H1 (cell line): ENCODE measurements around the gene NIPAL3. TPM values are rescaled to one million over a fixed set of nuclear protein-coding genes. Genes with fewer than 3 reads are reported as not detected.

ENCODE experiments used
- CTCF ChIA-PET: fragments of 300-600 bp; sonication (Branson Sonifier 250); formaldehyde crosslinking; loops from one replicate; lab custom pipeline; 2021; ENCODE audit not compliant: partially characterized antibody; lab: Charles Lee
- POLR2A ChIA-PET: fragments of 300-600 bp; sonication (Branson Sonifier 250); formaldehyde crosslinking; loops from one replicate; lab custom pipeline; 2021; ENCODE audit warnings: inconsistent platforms; ENCODE audit not compliant: partially characterized antibody; lab: Charles Lee
- DNase-seq, 2 experiments: peaks; one replicate each; pipeline versions ENCODE4 v3.0.0 to v3.0.0-alpha.2; 2010 to 2022; ENCODE audit warnings: low spot score in 2 of 2, low read depth in 1 of 2, mixed read lengths in 1 of 2
- FAIRE-seq: peaks from 2 replicates; lab custom pipeline; 2011; peaks lifted over from hg19 to GRCh38; lab: Jason Lieb, UNC
- H2AFZ ChIP-seq: 2 replicates; pipeline ENCODE4 v1.8.1; 2012; ENCODE audit warnings: low read length, inconsistent platforms
- H2AK5ac ChIP-seq: 2 replicates; pipeline ENCODE4 v1.6.1; 2013; ENCODE audit warnings: low read depth, low read length
- H2BK120ac ChIP-seq: replicated peaks from 2 replicates; pipeline ENCODE3; 2013; ENCODE audit warnings: low read depth, low read length, inconsistent platforms
- H2BK12ac ChIP-seq: 2 replicates; pipeline ENCODE4 v1.6.1; 2013; ENCODE audit warnings: low read depth, low read length
- H2BK15ac ChIP-seq: 2 replicates; pipeline ENCODE4 v1.6.1; 2013; ENCODE audit warnings: low read length
- H2BK20ac ChIP-seq: 2 replicates; pipeline ENCODE4 v1.6.1; 2013; ENCODE audit warnings: low read length
- H2BK5ac ChIP-seq: 2 replicates; pipeline ENCODE4 v1.6.1; 2013; ENCODE audit warnings: low read depth, low read length
- H3K14ac ChIP-seq: 2 replicates; pipeline ENCODE4 v1.6.1; 2013; ENCODE audit warnings: inconsistent platforms; ENCODE audit not compliant: insufficient read length
- H3K18ac ChIP-seq: 2 replicates; pipeline ENCODE4 v1.6.1; 2013; ENCODE audit warnings: low read length; ENCODE audit errors: extremely low read depth
- H3K23ac ChIP-seq: 2 replicates; pipeline ENCODE4 v1.6.1; 2013; ENCODE audit warnings: inconsistent platforms; ENCODE audit not compliant: insufficient read length
- H3K23me2 ChIP-seq: 2 replicates; pipeline ENCODE4 v1.6.1; 2013; ENCODE audit warnings: low read depth, low read length
- H3K27ac ChIP-seq: 2 replicates; pipeline ENCODE4 v1.6.1; 2011; ENCODE audit warnings: low read depth, low read length, inconsistent platforms
- H3K27me3 ChIP-seq, 4 experiments: replicated peaks in 1 of 4; 1 replicate in 1 of 4; 2 replicates in 3 of 4; pipeline versions ENCODE4 v1.6.1 to v1.8.1; 2011 to 2013; ENCODE audit warnings: low read length in 3 of 4, mild to moderate bottlenecking in 3 of 4, inconsistent platforms in 2 of 4, mixed read lengths in 2 of 4, moderate library complexity in 1 of 4; ENCODE audit not compliant: control insufficient read depth in 3 of 4, insufficient read depth in 3 of 4; ENCODE audit errors: extremely low read depth in 1 of 4
- H3K36me3 ChIP-seq, 4 experiments: 2 replicates each; pipeline versions ENCODE4 v1.6.1 to v1.8.1; 2011 to 2013; ENCODE audit warnings: mild to moderate bottlenecking in 4 of 4, low read length in 3 of 4, moderate library complexity in 2 of 4, control low read depth in 1 of 4, inconsistent platforms in 1 of 4; ENCODE audit not compliant: insufficient read depth in 4 of 4, control insufficient read depth in 2 of 4
- H3K4ac ChIP-seq: replicated peaks from 2 replicates; pipeline ENCODE3; 2013; ENCODE audit warnings: low read length, low read depth, mixed read lengths, inconsistent platforms; ENCODE audit not compliant: insufficient read length
- H3K4me1 ChIP-seq, 4 experiments: replicated peaks in 1 of 4; 1 replicate in 1 of 4; 2 replicates in 3 of 4; pipeline versions ENCODE4 v1.6.1 to v1.8.1; 2011 to 2013; ENCODE audit warnings: low read length in 3 of 4, inconsistent platforms in 2 of 4, mixed read lengths in 1 of 4; ENCODE audit not compliant: insufficient read depth in 4 of 4, control insufficient read depth in 3 of 4
- H3K4me2 ChIP-seq, 2 experiments: 2 replicates each; pipeline versions ENCODE4 v1.6.1 to v1.8.1; 2011 to 2013; ENCODE audit warnings: low read depth in 2 of 2, low read length in 2 of 2, control low read depth in 1 of 2, inconsistent platforms in 1 of 2, mild to moderate bottlenecking in 1 of 2; ENCODE audit not compliant: insufficient read depth in 1 of 2
- H3K4me3 ChIP-seq, 4 experiments: fragments of 200-600, 300-600 bp in 1 of 4; sonication (generic), shearing (Covaris generic), sonication (Bioruptor Twin) in 1 of 4; 2 replicates each; pipeline versions ENCODE4 v1.5.1 to v1.8.1; 2011 to 2016; ENCODE audit warnings: low read length in 4 of 4, low read depth in 3 of 4, control low read depth in 2 of 4, inconsistent platforms in 2 of 4, mild to moderate bottlenecking in 2 of 4, mixed read lengths in 1 of 4, moderate library complexity in 1 of 4; ENCODE audit not compliant: insufficient read depth in 2 of 4; ENCODE audit errors: extremely low read depth in 1 of 4
- H3K56ac ChIP-seq: replicated peaks from 2 replicates; pipeline ENCODE3; 2013; ENCODE audit warnings: low read depth, mild to moderate bottlenecking, mixed read lengths, low read length, inconsistent platforms; ENCODE audit not compliant: insufficient read length
- H3K79me1 ChIP-seq: 2 replicates; pipeline ENCODE4 v1.6.1; 2013; ENCODE audit warnings: low read depth, low read length, control low read depth
- H3K79me2 ChIP-seq, 2 experiments: 2 replicates each; pipeline versions ENCODE4 v1.6.1 to v1.8.1; 2012 to 2013; ENCODE audit warnings: low read length in 2 of 2, mild to moderate bottlenecking in 2 of 2, inconsistent platforms in 1 of 2; ENCODE audit not compliant: insufficient read depth in 2 of 2, control insufficient read depth in 1 of 2
- H3K9ac ChIP-seq, 4 experiments: replicated peaks in 1 of 4; 1 replicate in 1 of 4; 2 replicates in 3 of 4; pipeline versions ENCODE4 v1.6.1 to v1.8.1; 2011 to 2013; ENCODE audit warnings: low read depth in 3 of 4, low read length in 3 of 4, control low read depth in 2 of 4, mild to moderate bottlenecking in 2 of 4, moderate library complexity in 2 of 4, inconsistent platforms in 1 of 4; ENCODE audit errors: extremely low read depth in 1 of 4
- H3K9me3 ChIP-seq, 2 experiments: 2 replicates each; pipeline versions ENCODE4 v1.6.1 to v1.8.1; 2012 to 2013; ENCODE audit warnings: mild to moderate bottlenecking in 2 of 2, moderate library complexity in 2 of 2, control low read depth in 1 of 2, inconsistent platforms in 1 of 2, low read depth in 1 of 2, low read length in 1 of 2, mixed read lengths in 1 of 2; ENCODE audit not compliant: insufficient read depth in 2 of 2
- H4K20me1 ChIP-seq, 2 experiments: replicated peaks in 1 of 2; 2 replicates each; pipeline versions ENCODE3 to v1.8.1; 2011 to 2013; ENCODE audit warnings: inconsistent platforms in 2 of 2, low read length in 2 of 2, mild to moderate bottlenecking in 1 of 2; ENCODE audit not compliant: insufficient read depth in 2 of 2, control insufficient read depth in 1 of 2
- H4K5ac ChIP-seq: 2 replicates; pipeline ENCODE4 v1.6.1; 2013; ENCODE audit warnings: low read length, low read depth, mixed read lengths, inconsistent platforms; ENCODE audit not compliant: insufficient read length
- H4K8ac ChIP-seq: 2 replicates; pipeline ENCODE4 v1.8.0; 2013; ENCODE audit warnings: mild to moderate bottlenecking, moderate library complexity, low read length, inconsistent platforms; ENCODE audit not compliant: insufficient read depth; ENCODE audit errors: extremely low read depth
- H4K91ac ChIP-seq: replicated peaks from 2 replicates; pipeline ENCODE3; 2013; ENCODE audit warnings: low read length, mixed read lengths, inconsistent platforms; ENCODE audit not compliant: insufficient read length
- BACH1 ChIP-seq: IDR thresholded peaks from 2 replicates; pipeline ENCODE4 v1.6.1; 2012; ENCODE audit warnings: low read length, improper control_type of control experiment
- BRCA1 ChIP-seq: IDR thresholded peaks from 2 replicates; pipeline ENCODE4 v1.6.1; 2012; ENCODE audit warnings: low read depth, low read length, improper control_type of control experiment
- HDAC2 ChIP-seq, 2 experiments: fragments of 300-600 bp in 1 of 2; sonication (generic) in 1 of 2; IDR thresholded peaks; 2 replicates each; pipeline ENCODE4 v1.6.1; 2011 to 2012; ENCODE audit warnings: low read depth in 2 of 2, low read length in 2 of 2, mild to moderate bottlenecking in 2 of 2, moderate library complexity in 2 of 2, borderline replicate concordance in 1 of 2, inconsistent platforms in 1 of 2
- POLR2A ChIP-seq, 2 experiments: IDR thresholded peaks; 1 replicate in 1 of 2; 2 replicates in 1 of 2; pipeline ENCODE4 v1.6.1; 2011; ENCODE audit warnings: low read depth in 2 of 2, low read length in 2 of 2, mild to moderate bottlenecking in 2 of 2; ENCODE audit errors: control extremely low read depth in 1 of 2
- RAD21 ChIP-seq, 2 experiments: IDR thresholded peaks in 1 of 2; conservative IDR thresholded peaks in 1 of 2; 2 replicates each; pipeline ENCODE4 v1.6.1; 2011; ENCODE audit warnings: low read depth in 2 of 2, low read length in 2 of 2, improper control_type of control experiment in 1 of 2, inconsistent platforms in 1 of 2, mild to moderate bottlenecking in 1 of 2, moderate library complexity in 1 of 2
- SAP30 ChIP-seq: fragments of 300-600 bp; sonication (generic); IDR thresholded peaks from 2 replicates; pipeline ENCODE4 v1.7.1; 2012; ENCODE audit warnings: low read length, moderate library complexity, mild to moderate bottlenecking, inconsistent platforms; ENCODE audit not compliant: insufficient read depth, insufficient replicate concordance
- TBP ChIP-seq: IDR thresholded peaks from 2 replicates; pipeline ENCODE4 v1.6.1; 2011; ENCODE audit warnings: low read depth, low read length, improper control_type of control experiment
- TEAD4 ChIP-seq: IDR thresholded peaks from 2 replicates; pipeline ENCODE4 v1.6.1; 2012; ENCODE audit warnings: low read depth, low read length, inconsistent platforms, mixed read lengths
- WGBS, 2 experiments: shearing (Covaris generic) in 1 of 2; methylation state at CpG; one replicate each; pipeline versions ENCODE4 v1.1.6 to v1.1.7; 2013 to 2015; ENCODE audit warnings: low lambda C conversion rate in 2 of 2, mixed read lengths in 2 of 2, inconsistent platforms in 1 of 2, low coverage in 1 of 2, missing lambda C conversion rate in 1 of 2; ENCODE audit not compliant: insufficient replicate concordance in 2 of 2, insufficient coverage in 1 of 2, insufficient read length in 1 of 2; ENCODE audit errors: extremely low coverage in 1 of 2, missing lambda C conversion rate in 1 of 2; 5-methylcytosine and 5-hydroxymethylcytosine counted together
- polyA plus RNA-seq, 7 experiments: library from polyadenylated mRNA; depleted of rRNA in 3 of 7; stranded (reverse) in 5 of 7; unstranded in 2 of 7; fragments of >200 nt in 5 of 7; fragments of 200-250 nt in 2 of 7; gene quantifications; 1 replicate in 5 of 7; 2 replicates in 1 of 7; 4 replicates in 1 of 7; pipeline versions ENCODE4 v1.2.1 to v1.2.3, GENCODE V29; 2011 to 2013; ENCODE audit warnings: missing spikeins in 2 of 7, mixed read lengths in 2 of 7
- total RNA-seq: library from RNA; stranded (reverse); fragmentation: NEBNext Ultra II Directional; extraction: Animal tissue kit (Norgen Biotek cat#: 25700); gene quantifications from 2 replicates; pipeline ENCODE4 v1.2.1, GENCODE V29; 2021

The NIPAL3 gene
- total and polyA plus RNA-seq, 2 of the 8 experiments (the other 6 are each of a cell fraction or from before 2014, with no cell fraction given), result 8.8 to 11.0 TPM

GRCh38 chr1:24465099-24465498, 49.5 kb downstream of the NIPAL3 start:
- TF ChIP-seq BRCA1 (no peak), SAP30 (no peak), POLR2A (IDR thresholded peaks at IDR 0.05; ENCODE audit: control extremely low read depth in 1 of 2, low read depth in 2 of 2, low read length in 2 of 2) (no peak), TEAD4 (0 out of 2 replicates have a peak, but pooled peaks have one; percentile 43), RAD21 (IDR thresholded peaks at IDR 0.05 in 1 of 2, conservative IDR thresholded peaks at IDR 0.05 in 1 of 2; ENCODE audit: low read depth in 2 of 2, low read length in 2 of 2) (no peak), HDAC2 (IDR thresholded peaks at IDR 0.05; ENCODE audit: borderline replicate concordance in 1 of 2, low read depth in 2 of 2, low read length in 2 of 2) (no peak), TBP (no peak), BACH1 (no peak)
- H3K27me3 ChIP-seq, result no peaks in the 10 kb centered on the region
- H4K20me1 ChIP-seq, result no peaks in the 10 kb centered on the region
- no peak overlapping the region for H3K4ac ChIP-seq
- H4K5ac ChIP-seq, result no peak overlapping the region
- H3K9ac ChIP-seq, result no peak overlapping the region
- H3K9me3 ChIP-seq, result no peaks in the 10 kb centered on the region; a peak in 1 of 4 replicates
- H4K91ac ChIP-seq, result no peak overlapping the region
- no peak overlapping the region for H2BK15ac ChIP-seq
- peak overlapping the region; percentile 67 to 76 for H3K4me2 ChIP-seq
- FAIRE-seq (no peak), DNase-seq (no peak)
- no peaks in the 10 kb centered on the region for H3K36me3 ChIP-seq
- H2BK120ac ChIP-seq, result no peak overlapping the region
- no peak overlapping the region for H3K56ac ChIP-seq
- no peak overlapping the region for H3K18ac ChIP-seq
- H3K79me2 ChIP-seq, result no peaks in the 10 kb centered on the region
- 69% methylated on average over 4 of the region's 4 CpGs; no CpG with 5 or more reads in 1 of the 2 experiments for WGBS, 2 experiments
- H2BK20ac ChIP-seq, result 0 out of 2 replicates have a peak overlapping the region, but pooled peaks have one; percentile 23
- H3K79me1 ChIP-seq, result no peaks in the 10 kb centered on the region
- H3K23me2 ChIP-seq, result 0 out of 2 replicates have a peak, but pooled peaks cover 4% of the 10 kb centered on the region
- POLR2A ChIA-PET, result interaction anchor here (0.7 to 1.5 kb wide), 2 partner anchors 37 to 98 kb away, joined by 4 read pairs; partner anchors contain the start of gene RCAN3
- H2BK12ac ChIP-seq, result no peak overlapping the region; the same call in 1 of the 2 replicates
- no peak overlapping the region; the same call in 1 of the 2 replicates for H2AK5ac ChIP-seq
- H3K23ac ChIP-seq, result no peak overlapping the region
- peak overlapping the region; percentile 5; the same call in 1 of the 2 replicates for H2BK5ac ChIP-seq
- CTCF ChIA-PET, result interaction anchor here (1.0 to 2.5 kb wide), 4 partner anchors 10 to 121 kb away, joined by 3 to 15 read pairs (median 4); partner anchors contain the start of gene NIPAL3
- H3K14ac ChIP-seq, result no peak overlapping the region
- peaks cover 11 to 22% (median 17%) of the 10 kb centered on the region in 4 experiments; a peak in 6 of 7 replicates for H3K4me1 ChIP-seq
- H3K27ac ChIP-seq, result no peak overlapping the region
- peak overlapping the region in 1 of 4 experiments; percentile 52; a peak in 2 of 8 replicates for H3K4me3 ChIP-seq
- no peak overlapping the region for H4K8ac ChIP-seq
- H2AFZ ChIP-seq, result no peak overlapping the region
